K562 (cell line): Measurements from ENCODE around the gene ZNRF1. TPM values are rescaled to one million over a fixed set of nuclear protein-coding genes. Genes with fewer than 3 reads are reported as not detected.

Experiments
- ATAC-seq: fragments of 200-7000 bp; cut with Tn5 transposase; 3 replicates; pipeline ENCODE4 v1.9.1; 2020; ENCODE audit warnings: moderate library complexity
- BruUV-seq: library from RNA; stranded (reverse); fragments of 400-500 nt; replicated peaks from 2 replicates; lab custom pipeline; 2021; lab: Mats Ljungman, UMichigan
- CTCF ChIA-PET: fragments of 300-600 bp; formaldehyde crosslinking; extraction: SDS; loops from one replicate; lab custom pipeline; 2021; ENCODE audit warnings: low intra/inter-chr PET ratio; lab: Yijun Ruan, JAX
- POLR2A ChIA-PET: fragments of 300-600, 350-650 bp; sonication (Branson Sonifier 250); formaldehyde crosslinking; extraction: SDS; loops from one replicate; lab custom pipeline; 2021; ENCODE audit warnings: antibody characterized with exemption, inconsistent platforms; lab: Yijun Ruan, JAX
- DNase-seq, 4 experiments: peaks; one replicate each; pipeline versions ENCODE4 v3.0.0 to v3.0.0-alpha.2; 2011 to 2018; ENCODE audit warnings: low spot score in 3 of 4, mixed read lengths in 3 of 4; ENCODE audit errors: extremely low read depth in 1 of 4
- FAIRE-seq: peaks from 2 replicates; lab custom pipeline; 2011; peaks lifted over from hg19 to GRCh38; lab: Jason Lieb, UNC
- H2AFZ ChIP-seq: 2 replicates; pipeline ENCODE4 v1.6.0; 2011; ENCODE audit warnings: low read depth, low read length, control low read depth, inconsistent platforms
- H3K27ac ChIP-seq: fragments of 200-600 bp; 3 replicates; pipeline ENCODE4 v1.8.0; 2011; ENCODE audit warnings: low read depth, mild to moderate bottlenecking, control low read depth, inconsistent platforms, low read length, moderate library complexity, mixed read lengths; ENCODE audit errors: extremely low read depth
- H3K27me3 ChIP-seq, 2 experiments: fragments of 300-600 bp in 1 of 2; 2 replicates in 1 of 2; 3 replicates in 1 of 2; pipeline versions ENCODE4 v1.6.0 to v1.8.0; 2011; ENCODE audit warnings: inconsistent platforms in 2 of 2, low read length in 2 of 2, mild to moderate bottlenecking in 1 of 2, mixed read lengths in 1 of 2, moderate library complexity in 1 of 2; ENCODE audit not compliant: control insufficient read depth in 2 of 2, insufficient read depth in 2 of 2
- H3K36me3 ChIP-seq: fragments of 300-600 bp; 3 replicates; pipeline ENCODE4 v1.8.0; 2011; ENCODE audit warnings: mild to moderate bottlenecking, low read length, inconsistent platforms; ENCODE audit not compliant: control insufficient read depth, insufficient read depth
- H3K4me1 ChIP-seq, 2 experiments: fragments of 200-600 bp in 1 of 2; replicated peaks in 1 of 2; 2 replicates in 1 of 2; 3 replicates in 1 of 2; pipeline versions ENCODE4 v1.5.1 to v1.8.0; 2011; ENCODE audit warnings: inconsistent platforms in 2 of 2, low read length in 2 of 2, mild to moderate bottlenecking in 1 of 2, mixed read lengths in 1 of 2, moderate library complexity in 1 of 2; ENCODE audit not compliant: control insufficient read depth in 2 of 2, insufficient read depth in 2 of 2
- H3K4me2 ChIP-seq: 2 replicates; pipeline ENCODE4 v1.6.1; 2011; ENCODE audit warnings: low read length, control low read depth, inconsistent platforms, mixed read lengths; ENCODE audit not compliant: insufficient read depth
- H3K4me3 ChIP-seq: fragments of 200-600 bp; sonication (generic), shearing (Covaris generic); 2 replicates; pipeline ENCODE4 v1.5.1; 2016; ENCODE audit warnings: control low read depth, inconsistent platforms
- H3K79me2 ChIP-seq: fragments of 200-600 bp; 3 replicates; pipeline ENCODE4 v1.8.0; 2011; ENCODE audit warnings: low read length, inconsistent platforms; ENCODE audit not compliant: control insufficient read depth, insufficient read depth
- H3K9ac ChIP-seq, 2 experiments: 2 replicates each; pipeline versions ENCODE4 v1.6.0 to v1.6.1; 2011; ENCODE audit warnings: low read depth in 2 of 2, low read length in 2 of 2, control low read depth in 1 of 2, inconsistent platforms in 1 of 2, mild to moderate bottlenecking in 1 of 2, mixed read lengths in 1 of 2; ENCODE audit not compliant: insufficient read depth in 1 of 2
- H3K9me1 ChIP-seq: one replicate; pipeline ENCODE4 v1.6.0; 2011; ENCODE audit warnings: inconsistent platforms, mild to moderate bottlenecking, low read length, moderate library complexity; ENCODE audit not compliant: control insufficient read depth, insufficient read depth
- H3K9me3 ChIP-seq: replicated peaks from 2 replicates; pipeline ENCODE4 v1.5.1; 2011; ENCODE audit warnings: low read depth, low read length, inconsistent platforms; ENCODE audit not compliant: control insufficient read depth, insufficient read depth
- H4K20me1 ChIP-seq: replicated peaks from 2 replicates; pipeline ENCODE4 v1.6.1; 2011; ENCODE audit warnings: low read length, inconsistent platforms, mixed read lengths; ENCODE audit not compliant: control insufficient read depth, insufficient read depth
- ATF4 ChIP-seq: fragments of 450-650 bp; formaldehyde crosslinking; IDR thresholded peaks from 2 replicates; pipeline ENCODE4 v1.4.0; 2022; ENCODE audit warnings: mild to moderate bottlenecking, moderate library complexity
- CEBPZ ChIP-seq: fragments of 150-350 bp; IDR thresholded peaks from 2 replicates; pipeline ENCODE4 v1.6.1; 2014; ENCODE audit warnings: low read depth, mild to moderate bottlenecking, low read length, borderline replicate concordance
- DIDO1 ChIP-seq: fragments of 450-650 bp; IDR thresholded peaks from 2 replicates; pipeline ENCODE4 v1.6.1; 2016; ENCODE audit warnings: low read depth, missing biosample characterization, missing genetic modification characterization
- E2F6 ChIP-seq, 2 experiments: IDR thresholded peaks; 2 replicates each; pipeline ENCODE4 v1.6.1; 2011; ENCODE audit warnings: borderline replicate concordance in 1 of 2, control low read depth in 1 of 2, low read depth in 1 of 2, low read length in 1 of 2, mild to moderate bottlenecking in 1 of 2, mixed read lengths in 1 of 2, moderate library complexity in 1 of 2; ENCODE audit not compliant: insufficient read depth in 1 of 2, insufficient read length in 1 of 2, poor library complexity in 1 of 2, severe bottlenecking in 1 of 2; ENCODE audit errors: extremely low read depth in 1 of 2
- E4F1 ChIP-seq: fragments of 250-450 bp; sonication (Bioruptor Pico); IDR thresholded peaks from 2 replicates; pipeline ENCODE4 v1.5.0; 2021; ENCODE audit warnings: mild to moderate bottlenecking, borderline replicate concordance
- NEUROD1 ChIP-seq: fragments of 150-350 bp; IDR thresholded peaks from 2 replicates; pipeline ENCODE4 v1.6.1; 2014; ENCODE audit warnings: borderline replicate concordance, low read length, low read depth; ENCODE audit not compliant: partially characterized antibody
- PTBP1 ChIP-seq: fragments of 200-400 bp; formaldehyde crosslinking; IDR thresholded peaks from 2 replicates; pipeline ENCODE4 v1.6.1; 2017; ENCODE audit warnings: low read depth, low read length
- STAT6 ChIP-seq: sonication (generic); formaldehyde crosslinking; IDR thresholded peaks from 2 replicates; pipeline ENCODE4 v1.8.1; 2023; ENCODE audit warnings: mild to moderate bottlenecking, missing genetic modification reagents
- ZBTB8A ChIP-seq: fragments of 450-650 bp; IDR thresholded peaks from 2 replicates; pipeline ENCODE4 v1.6.1; 2018; ENCODE audit warnings: mild to moderate bottlenecking, moderate library complexity; ENCODE audit not compliant: partially characterized antibody
- ZNF232 ChIP-seq: sonication (generic); formaldehyde crosslinking; IDR thresholded peaks from 2 replicates; pipeline ENCODE4 v1.8.0; 2022; ENCODE audit warnings: mild to moderate bottlenecking, missing genetic modification reagents
- WGBS: fragments of 100-300 bp; shearing (Covaris generic); methylation state at CpG from one replicate; pipeline ENCODE4 v1.1.6; 2016; ENCODE audit warnings: low coverage, mixed read lengths; ENCODE audit not compliant: insufficient coverage; ENCODE audit errors: missing lambda C conversion rate; 5-methylcytosine and 5-hydroxymethylcytosine counted together
- in situ Hi-C: fragments of 300-500 bp; cut with MboI; formaldehyde crosslinking; loops from 4 replicates; pipeline ENCODE4 v1.15.0; 2018; ENCODE audit warnings: inconsistent platforms, mixed read lengths
- intact Hi-C: fragments of 100-400 bp; cut with micrococcal nuclease; formaldehyde crosslinking; loops from 2 replicates; pipeline ENCODE4 v1.14.2; 2022
- polyA plus RNA-seq, 8 experiments: library from polyadenylated mRNA; depleted of rRNA in 4 of 8; stranded (reverse) in 5 of 8; unstranded in 3 of 8; fragments of >200 nt; fragmentation: Nextera tagmentation in 2 of 8; fragmentation: Illumina TruSeq in 1 of 8; extraction: Ambion mirVana in 2 of 8; extraction: Trizol in 1 of 8; gene quantifications; 2 replicates each; pipeline versions ENCODE4 v1.2.1 to v1.2.3, GENCODE V29; 2011 to 2014; ENCODE audit warnings: inconsistent platforms in 1 of 8, missing spikeins in 1 of 8
- total RNA-seq, 7 experiments: library from RNA; depleted of rRNA in 6 of 7; stranded (reverse); fragments of >200 nt in 6 of 7; fragmentation: Illumina TruSeq in 2 of 7; extraction: Trizol in 2 of 7; gene quantifications; 2 replicates each; pipeline versions ENCODE4 v1.2.1 to v1.2.3, GENCODE V29; 2011 to 2021; ENCODE audit warnings: low replicate concordance in 1 of 7

The ZNRF1 gene
- total and polyA plus RNA-seq, 9 of the 15 experiments (the other 6 are each of a cell fraction or from before 2014, with no cell fraction given) = 9.5 to 37.7 (median 20.0) TPM

- H3K4me2 ChIP-seq = no peak overlapping the region
- H3K4me1 ChIP-seq = peaks cover 24 to 33% of the 10 kb centered on the region in 2 experiments
- ChIA-PET POLR2A (interaction anchor here (0.6 to 1.4 kb wide), 2 partner anchors 10 to 76 kb away, joined by 4 read pairs; no protein-coding TSS in a partner anchor), CTCF (no interaction called here)
- FAIRE-seq (no peak), DNase-seq (no peak), ATAC-seq (no peak)
- peaks cover 98% of the 10 kb centered on the region for H3K79me2 ChIP-seq
- no TSS peak for BruUV-seq
- no peak overlapping the region for H2AFZ ChIP-seq
- no peak overlapping the region for H3K4me3 ChIP-seq
- H3K27ac ChIP-seq = no peak overlapping the region
- no peak overlapping the region for H3K9ac ChIP-seq
- WGBS = 69% methylated on average over 1 of the region's 1 CpG
- in situ Hi-C loops (no loop called here), intact Hi-C loops (no loop called here)
- H3K9me1 ChIP-seq = no peaks in the 10 kb centered on the region
- H4K20me1 ChIP-seq = peaks cover 13% of the 10 kb centered on the region; the same call in 1 of the 2 replicates
- no peaks in the 10 kb centered on the region for H3K27me3 ChIP-seq
- H3K36me3 ChIP-seq = peaks cover 13% of the 10 kb centered on the region; the same call in 2 of the 3 replicates
- no peaks in the 10 kb centered on the region for H3K9me3 ChIP-seq
- TF ChIP-seq NEUROD1 (no peak), PTBP1 (no peak), STAT6 (CRISPR knock-in tag) (no peak), ATF4 (CRISPR knock-in tag) (no peak), ZNF232 (CRISPR knock-in tag) (no peak), E4F1 (no peak), DIDO1 (no peak), ZBTB8A (no peak), E2F6 (IDR thresholded peaks at IDR 0.05; ENCODE audit: borderline replicate concordance in 1 of 2, extremely low read depth in 1 of 2, insufficient read depth in 1 of 2, insufficient read length in 1 of 2, low read depth in 1 of 2, low read length in 1 of 2, poor library complexity in 1 of 2, severe bottlenecking in 1 of 2) (no peak), CEBPZ (no peak)
These were observed 8.6 kb downstream of the ZNRF1 start for GRCh38 chr16:75007443-75007842.
